Activated naive CD8-positive, alpha-beta T cell treated with anti-CD3 and anti-CD28 coated beads, Interleukin-2, amount 10 ng/mL, durations not matched to agents 7 days and 5 days (primary cell): Measurements from ENCODE around the gene PCDHGA1. TPM values are rescaled to one million over a fixed set of nuclear protein-coding genes. Genes with fewer than 3 reads are reported as not detected.
A peak's percentile ranks its signal among the peaks of the same experiment; 100 is the strongest.
"Not testable (repeated sequence)": the region's sequence is repeated elsewhere in the genome, so short reads cannot be mapped to it uniquely, and the experiment has no call there.

Experiments used
- ATAC-seq: fragments of 150-1000 bp; cut with Tn5 transposase; one replicate; pipeline ENCODE4 v1.10.0; 2021; ENCODE audit warnings: low read depth, moderate library complexity
- POLR2A ChIA-PET: fragments of 350-600 bp; sonication (Branson Sonifier 250); formaldehyde crosslinking; loops from one replicate; lab custom pipeline; 2021; ENCODE audit warnings: antibody characterized with exemption; lab: Charles Lee
- DNase-seq: peaks from one replicate; pipeline ENCODE4 v3.0.0; 2021
- H3K27ac Mint-ChIP-seq: one replicate; pipeline ENCODE4 v1.8.0; 2022; ENCODE audit warnings: mild to moderate bottlenecking, mixed read lengths
- H3K27me3 Mint-ChIP-seq: one replicate; pipeline ENCODE4 v1.8.0; 2022; ENCODE audit warnings: mild to moderate bottlenecking, moderate library complexity, mixed read lengths
- H3K36me3 Mint-ChIP-seq: one replicate; pipeline ENCODE4 v1.8.0; 2021; ENCODE audit warnings: mild to moderate bottlenecking, mixed read lengths
- H3K4me1 Mint-ChIP-seq: one replicate; pipeline ENCODE4 v1.8.0; 2021; ENCODE audit warnings: mixed read lengths
- H3K4me3 Mint-ChIP-seq: one replicate; pipeline ENCODE4 v1.8.0; 2022; ENCODE audit warnings: mild to moderate bottlenecking, moderate library complexity, mixed read lengths
- H3K9me3 Mint-ChIP-seq: one replicate; pipeline ENCODE4 v1.8.0; 2021; ENCODE audit warnings: mixed read lengths
- total RNA-seq, 2 experiments: library from RNA; stranded (reverse); gene quantifications; one replicate each; pipeline ENCODE4 v1.2.3, GENCODE V29; 2021

PCDHGA1 gene
- total RNA-seq, 2 experiments from 2014 or later, result 0.11 to 0.31 TPM

- Mint-ChIP-seq H3K27me3 (peaks cover 52% of the 10 kb centered on the region), H3K9me3 (peaks cover 21% of the 10 kb centered on the region), H3K4me3 (peak within 1 kb of the TSS; percentile 37)
- DNase-seq, H3K27ac Mint-ChIP-seq, H3K36me3 Mint-ChIP-seq, POLR2A ChIA-PET, H3K4me1 Mint-ChIP-seq: not testable (repeated sequence)
- peak; percentile 63 for ATAC-seq
Observed at GRCh38 chr5:141397756-141398551, 67.6 kb downstream of the PCDHGA1 start, which contains the start of gene PCDHGB5. Gene PCDHGB5, plus strand, starts transcription at chr5:141397947. Its CDS starts 181 bp downstream, at chr5:141398128.

- ATAC-seq (no peak), DNase-seq (no peak)
- H3K4me1 Mint-ChIP-seq, result peaks cover 3% of the 10 kb centered on the region
- peaks cover 56% of the 10 kb centered on the region for H3K27me3 Mint-ChIP-seq
- H3K4me3 Mint-ChIP-seq, result no peak overlapping the region
- H3K27ac Mint-ChIP-seq, result no peak overlapping the region
- peaks cover 18% of the 10 kb centered on the region for H3K9me3 Mint-ChIP-seq
- POLR2A ChIA-PET, result no interaction called here
- peaks cover 2% of the 10 kb centered on the region for H3K36me3 Mint-ChIP-seq
Observed at GRCh38 chr5:141398608-141399007, 68.3 kb downstream of the PCDHGA1 start.

DNA sequence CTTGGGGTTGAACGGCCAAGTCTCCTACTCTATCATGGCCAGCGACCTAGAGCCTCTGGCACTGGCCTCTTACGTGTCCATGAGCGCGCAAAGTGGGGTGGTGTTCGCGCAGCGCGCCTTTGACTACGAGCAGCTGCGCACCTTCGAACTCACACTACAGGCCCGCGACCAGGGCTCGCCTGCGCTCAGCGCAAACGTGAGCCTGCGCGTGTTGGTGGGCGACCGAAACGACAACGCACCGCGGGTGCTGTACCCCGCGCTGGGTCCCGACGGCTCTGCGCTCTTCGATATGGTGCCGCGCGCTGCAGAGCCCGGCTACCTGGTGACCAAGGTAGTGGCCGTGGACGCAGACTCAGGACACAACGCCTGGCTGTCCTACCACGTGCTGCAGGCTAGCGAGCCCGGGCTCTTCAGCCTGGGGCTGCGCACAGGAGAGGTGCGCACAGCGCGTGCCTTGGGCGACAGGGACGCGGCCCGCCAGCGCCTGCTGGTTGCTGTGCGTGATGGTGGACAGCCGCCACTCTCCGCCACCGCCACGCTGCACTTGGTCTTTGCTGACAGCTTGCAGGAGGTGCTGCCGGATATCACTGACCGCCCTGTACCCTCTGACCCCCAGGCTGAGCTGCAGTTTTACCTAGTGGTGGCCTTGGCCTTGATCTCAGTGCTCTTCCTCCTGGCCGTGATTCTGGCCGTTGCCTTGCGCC, 69.4 kb downstream of the PCDHGA1 start:
- Mint-ChIP-seq H3K4me3 (peak overlapping the region; percentile 7), H3K27ac (peak overlapping the region; percentile 64), H3K9me3 (peaks cover 12% of the 10 kb centered on the region), H3K4me1 (peaks cover 3% of the 10 kb centered on the region), H3K36me3 (peaks cover 2% of the 10 kb centered on the region), H3K27me3 (peaks cover 58% of the 10 kb centered on the region)
- POLR2A ChIA-PET, result no interaction called here
- ATAC-seq (no peak), DNase-seq (no peak)

DNA sequence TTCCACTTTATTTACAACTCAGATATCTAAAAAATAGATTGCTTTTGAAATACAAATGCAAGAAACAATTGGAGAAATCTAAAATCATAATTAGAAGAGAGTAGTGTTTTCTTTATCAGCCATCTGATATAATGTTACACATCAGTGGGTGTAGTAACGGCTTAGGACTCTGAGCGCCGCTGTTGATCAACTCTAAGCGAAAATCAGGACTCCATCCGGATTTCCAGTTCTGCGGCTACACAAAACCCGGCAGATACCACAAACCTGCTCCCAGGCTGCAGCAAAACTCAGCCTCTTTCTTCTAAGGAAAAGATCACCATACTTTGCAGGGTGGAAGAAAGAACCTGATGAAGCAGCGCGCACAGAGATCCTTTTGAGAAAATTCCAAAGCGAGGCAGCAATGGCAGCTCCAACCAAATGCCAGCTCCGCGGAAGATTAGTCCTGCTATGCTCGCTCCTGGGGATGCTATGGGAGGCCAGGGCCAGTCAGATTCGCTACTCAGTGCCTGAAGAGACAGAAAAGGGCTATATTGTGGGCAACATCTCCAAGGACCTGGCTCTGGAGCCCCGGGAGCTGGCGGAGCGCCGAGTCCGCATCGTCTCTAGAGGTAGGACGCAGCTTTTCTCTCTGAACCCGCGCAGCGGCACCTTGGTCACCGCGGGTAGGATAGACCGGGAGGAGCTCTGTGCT, 72.4 kb downstream of the PCDHGA1 start, which contains the start of gene PCDHGA9:
PCDHGA9 (plus strand) TSS at position 226 of the 691 bp plus-strand sequence; CDS start at position 401, 175 bp downstream.
- Mint-ChIP-seq H3K9me3 (peaks cover 17% of the 10 kb centered on the region), H3K27me3 (peaks cover 59% of the 10 kb centered on the region), H3K4me3 (peak within 1 kb of the TSS; percentile 28), H3K36me3 (peaks cover 2% of the 10 kb centered on the region), H3K27ac (no peak within 1 kb of the TSS), H3K4me1 (peaks cover 3% of the 10 kb centered on the region)
- no peak for DNase-seq
- POLR2A ChIA-PET, result no interaction called here
- no peak for ATAC-seq

DNA sequence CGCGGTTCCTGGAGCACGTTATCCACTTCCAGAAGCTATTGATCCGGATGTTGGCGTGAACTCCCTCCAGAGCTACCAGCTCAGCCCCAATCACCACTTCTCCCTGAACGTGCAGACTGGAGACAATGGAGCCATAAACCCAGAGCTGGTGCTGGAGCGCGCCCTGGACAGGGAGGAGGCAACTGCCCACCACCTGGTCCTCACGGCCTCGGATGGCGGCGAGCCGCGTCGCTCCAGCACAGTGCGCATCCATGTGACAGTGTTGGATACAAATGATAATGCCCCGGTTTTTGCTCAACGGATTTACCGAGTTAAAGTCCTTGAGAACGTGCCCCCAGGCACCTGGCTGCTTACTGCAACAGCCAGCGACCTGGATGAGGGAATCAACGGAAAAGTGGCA, 73.1 kb downstream of the PCDHGA1 start:
- POLR2A ChIA-PET, result no interaction called here
- ATAC-seq, result no peak
- H3K4me3 Mint-ChIP-seq, result no peak overlapping the region
- H3K27me3 Mint-ChIP-seq, result peaks cover 64% of the 10 kb centered on the region
- H3K27ac Mint-ChIP-seq, result no peak overlapping the region
- H3K4me1 Mint-ChIP-seq, result peaks cover 3% of the 10 kb centered on the region
- peaks cover 17% of the 10 kb centered on the region for H3K9me3 Mint-ChIP-seq
- DNase-seq, result no peak
- peaks cover 2% of the 10 kb centered on the region for H3K36me3 Mint-ChIP-seq

GRCh38 chr5:141407790-141408505, 77.6 kb downstream of the PCDHGA1 start, which contains the start of gene PCDHGB6:
Gene PCDHGB6, plus strand, starts transcription at chr5:141408021. Its CDS starts 182 bp downstream, at chr5:141408203.
- H3K36me3 Mint-ChIP-seq, ATAC-seq, POLR2A ChIA-PET, H3K4me1 Mint-ChIP-seq: not testable (repeated sequence)
- Mint-ChIP-seq H3K9me3 (peaks cover 14% of the 10 kb centered on the region), H3K27ac (peak within 1 kb of the TSS; percentile 44), H3K4me3 (peak within 1 kb of the TSS; percentile 52), H3K27me3 (peaks cover 63% of the 10 kb centered on the region)
- peak; percentile 62 for DNase-seq

DNA sequence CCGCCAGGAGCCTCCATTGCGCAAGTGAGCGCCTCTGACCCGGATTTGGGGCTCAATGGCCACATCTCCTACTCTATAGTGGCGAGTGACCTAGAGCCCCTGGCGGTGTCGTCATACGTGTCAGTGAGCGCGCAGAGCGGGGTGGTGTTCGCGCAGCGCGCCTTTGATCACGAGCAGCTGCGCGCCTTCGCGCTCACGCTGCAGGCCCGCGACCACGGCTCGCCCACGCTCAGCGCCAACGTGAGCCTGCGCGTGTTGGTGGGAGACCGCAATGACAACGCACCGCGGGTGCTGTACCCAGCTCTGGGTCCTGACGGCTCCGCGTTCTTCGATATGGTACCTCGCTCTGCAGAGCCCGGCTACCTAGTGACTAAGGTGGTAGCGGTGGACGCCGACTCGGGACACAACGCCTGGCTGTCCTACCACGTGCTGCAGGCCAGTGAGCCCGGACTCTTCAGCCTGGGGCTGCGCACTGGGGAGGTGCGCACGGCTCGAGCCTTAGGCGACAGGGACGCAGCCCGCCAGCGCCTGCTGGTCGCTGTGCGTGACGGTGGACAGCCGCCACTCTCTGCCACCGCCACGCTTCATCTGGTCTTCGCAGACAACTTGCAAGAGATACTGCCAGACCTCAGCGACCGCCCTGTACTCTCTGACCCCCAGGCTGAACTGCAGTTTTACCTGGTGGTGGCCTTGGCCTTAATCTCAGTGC, 79.4 kb downstream of the PCDHGA1 start:
- Mint-ChIP-seq H3K27ac (no peak overlapping the region), H3K9me3 (peaks cover 14% of the 10 kb centered on the region), H3K36me3 (peaks cover 4% of the 10 kb centered on the region), H3K4me3 (no peak overlapping the region), H3K27me3 (peaks cover 64% of the 10 kb centered on the region), H3K4me1 (peaks cover 2% of the 10 kb centered on the region)
- no peak for ATAC-seq
- no peak for DNase-seq
- POLR2A ChIA-PET, result no interaction called here

DNA sequence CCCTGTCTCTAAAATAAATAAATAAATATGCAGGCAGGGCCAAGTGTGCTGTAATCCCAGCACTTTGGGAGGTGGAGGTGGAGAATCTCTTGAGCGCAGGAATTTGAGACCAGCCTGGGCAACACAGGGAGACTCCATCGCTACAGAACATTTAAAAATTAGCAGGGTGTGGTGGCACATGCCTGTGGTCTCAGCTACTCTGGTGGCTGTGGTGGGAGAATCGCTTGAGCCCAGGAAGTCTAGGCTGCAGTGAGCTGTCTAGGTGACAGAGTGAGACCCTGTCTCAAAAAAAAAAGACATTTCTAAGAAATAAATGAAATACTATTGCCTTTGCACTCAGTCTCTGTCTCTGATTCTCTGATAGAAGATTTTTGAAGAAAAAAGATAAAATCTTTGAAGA, 81.3 kb downstream of the PCDHGA1 start:
- POLR2A ChIA-PET, result no interaction called here

GRCh38 chr5:141412854-141413539, 82.7 kb downstream of the PCDHGA1 start, which contains the start of gene PCDHGA10:
Gene PCDHGA10, plus strand, starts transcription at chr5:141412987. Its CDS starts 189 bp downstream, at chr5:141413176.
- peak; percentile 75 for ATAC-seq
- Mint-ChIP-seq H3K36me3 (peaks cover 6% of the 10 kb centered on the region), H3K27me3 (peaks cover 66% of the 10 kb centered on the region), H3K9me3 (peaks cover 10% of the 10 kb centered on the region), H3K4me3 (peak within 1 kb of the TSS; percentile 80), H3K27ac (no peak within 1 kb of the TSS), H3K4me1 (peaks cover 4% of the 10 kb centered on the region)
- POLR2A ChIA-PET, result no interaction called here
- DNase-seq, result no peak

More for the DNA sequence above, 81.3 kb downstream of the PCDHGA1 start:
- peaks cover 67% of the 10 kb centered on the region for H3K27me3 Mint-ChIP-seq
- no peak overlapping the region for H3K27ac Mint-ChIP-seq
- DNase-seq (no peak), ATAC-seq (no peak)
- H3K4me1 Mint-ChIP-seq, result peaks cover 2% of the 10 kb centered on the region
- no peak overlapping the region for H3K4me3 Mint-ChIP-seq
- peaks cover 4% of the 10 kb centered on the region for H3K36me3 Mint-ChIP-seq
- peaks cover 11% of the 10 kb centered on the region for H3K9me3 Mint-ChIP-seq

DNA sequence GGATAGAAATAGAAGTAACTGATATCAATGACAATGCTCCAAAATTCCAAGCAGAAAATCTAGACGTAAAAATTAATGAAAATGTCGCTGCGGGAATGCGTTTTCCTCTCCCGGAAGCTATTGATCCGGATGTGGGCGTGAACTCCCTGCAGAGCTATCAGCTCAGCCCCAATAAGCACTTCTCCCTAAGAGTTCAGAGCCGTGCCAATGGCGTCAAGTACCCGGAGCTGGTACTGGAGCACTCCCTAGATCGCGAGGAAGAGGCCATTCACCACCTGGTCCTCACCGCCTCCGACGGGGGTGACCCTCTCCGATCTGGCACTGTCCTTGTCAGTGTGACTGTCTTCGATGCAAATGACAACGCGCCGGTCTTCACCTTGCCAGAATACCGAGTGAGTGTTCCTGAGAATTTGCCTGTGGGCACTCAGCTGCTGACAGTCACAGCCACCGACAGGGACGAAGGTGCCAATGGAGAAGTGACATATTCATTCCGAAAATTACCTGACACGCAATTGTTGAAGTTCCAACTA, 83.3 kb downstream of the PCDHGA1 start:
- no peak for DNase-seq
- POLR2A ChIA-PET, result no interaction called here
- H3K27ac Mint-ChIP-seq, result no peak overlapping the region
- peaks cover 6% of the 10 kb centered on the region for H3K4me1 Mint-ChIP-seq
- peaks cover 15% of the 10 kb centered on the region for H3K9me3 Mint-ChIP-seq
- H3K4me3 Mint-ChIP-seq, result peak overlapping the region; percentile 80
- no peak for ATAC-seq
- peaks cover 8% of the 10 kb centered on the region for H3K36me3 Mint-ChIP-seq
- peaks cover 68% of the 10 kb centered on the region for H3K27me3 Mint-ChIP-seq

- peak overlapping the region; percentile 37 for H3K27ac Mint-ChIP-seq
- DNase-seq, H3K36me3 Mint-ChIP-seq, ATAC-seq, H3K4me1 Mint-ChIP-seq, POLR2A ChIA-PET: not testable (repeated sequence)
- H3K27me3 Mint-ChIP-seq, result peaks cover 66% of the 10 kb centered on the region
- peak overlapping the region; percentile 23 for H3K4me3 Mint-ChIP-seq
- H3K9me3 Mint-ChIP-seq, result peaks cover 12% of the 10 kb centered on the region
Observed at GRCh38 chr5:141414548-141415274, 84.4 kb downstream of the PCDHGA1 start.
